AG04450 (cell line): ENCODE measurements around the gene PLA2G6. TPM values are rescaled to one million over a fixed set of nuclear protein-coding genes. Genes with fewer than 3 reads are reported as not detected.
"Not testable (repeated sequence)": the region's sequence is repeated elsewhere in the genome, so short reads cannot be mapped to it uniquely, and the experiment has no call there.

Experiments used
- CTCF ChIA-PET: fragments of 300-600, 350-600 bp; formaldehyde crosslinking; extraction: SDS; loops from one replicate; lab custom pipeline; 2022; ENCODE audit warnings: antibody characterized with exemption, inconsistent platforms; lab: Charles Lee
- POLR2A ChIA-PET: fragments of 350-600 bp; formaldehyde crosslinking; extraction: SDS; loops from one replicate; lab custom pipeline; 2021; ENCODE audit warnings: antibody characterized with exemption, inconsistent platforms; lab: Yijun Ruan, JAX
- DNase-seq: peaks from one replicate; pipeline ENCODE4 v3.0.0-alpha.2; 2011; ENCODE audit warnings: low read depth, low spot score
- H3K27ac ChIP-seq: one replicate; pipeline ENCODE4 v1.5.1; 2012; ENCODE audit warnings: low read depth, low read length, control low read depth
- H3K27me3 ChIP-seq: one replicate; pipeline ENCODE4 v1.6.0; 2012; ENCODE audit warnings: low read length; ENCODE audit not compliant: control insufficient read depth, insufficient read depth
- H3K4me3 ChIP-seq: 2 replicates; pipeline ENCODE4 v1.5.1; 2011; ENCODE audit warnings: mild to moderate bottlenecking, low read depth, low read length, control low read depth
- H3K9me3 ChIP-seq: 2 replicates; pipeline ENCODE4 v1.5.1; 2012; ENCODE audit warnings: low read length; ENCODE audit not compliant: control insufficient read depth, insufficient read depth
- polyA plus RNA-seq: library from polyadenylated mRNA; depleted of rRNA; stranded (reverse); fragments of >200 nt; gene quantifications from 2 replicates; pipeline ENCODE4 v1.2.3, GENCODE V29; 2011
- TF ChIP-seq, protein P1 (sequence below): IDR thresholded peaks from 2 replicates; pipeline ENCODE4 v1.5.1; 2011; ENCODE audit warnings: low read depth, low read length, control low read depth, inconsistent platforms

PLA2G6 gene
- polyA plus RNA-seq, 1 experiment, result 5.0 TPM

DNA sequence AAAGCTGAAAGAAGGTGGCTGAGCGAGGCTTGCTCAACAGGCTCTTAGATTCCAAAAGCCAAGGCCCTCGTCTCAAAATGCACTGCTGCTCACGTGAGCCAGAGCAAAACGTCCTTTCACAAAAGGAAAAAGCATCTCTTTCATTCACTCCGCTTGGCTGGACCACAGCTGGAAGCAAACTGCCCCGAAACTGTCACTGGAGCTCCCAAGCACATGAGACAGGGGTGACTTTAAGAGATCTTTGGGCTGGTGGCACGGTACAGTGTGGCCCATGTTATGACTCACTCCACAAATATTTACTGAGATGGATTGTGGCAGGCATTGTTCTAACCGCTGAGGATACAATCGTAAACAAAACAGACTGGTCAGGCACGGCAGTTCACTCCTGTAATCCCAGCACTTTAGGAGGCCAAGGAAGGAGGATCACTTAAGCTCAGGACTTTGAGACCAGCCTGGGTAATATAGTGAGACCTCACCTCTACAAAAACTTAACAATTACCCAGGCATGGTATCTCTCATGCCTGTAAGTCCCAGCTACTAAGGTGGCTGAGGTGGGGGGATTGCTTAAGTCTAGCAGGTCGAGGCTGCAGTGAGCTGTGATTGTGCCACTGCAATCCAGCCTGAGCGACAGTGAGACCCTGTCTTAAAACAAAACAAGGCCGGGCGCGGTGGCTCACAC lies 3.6 kb downstream of the PLA2G6 start:
- Histone ChIP-seq H3K27ac (peak overlapping the region; percentile 85), H3K9me3 (no peaks in the 10 kb centered on the region), H3K27me3 (no peaks in the 10 kb centered on the region), H3K4me3 (no peak overlapping the region)
- ChIA-PET CTCF (no interaction called here), POLR2A (interaction anchor here (0.7 kb wide), 2 partner anchors 24 to 65 kb away, joined by 3 to 4 read pairs; partner anchors contain the start of gene MAFF)
- peak; percentile 53 for DNase-seq
- TF ChIP-seq, protein P1, sequence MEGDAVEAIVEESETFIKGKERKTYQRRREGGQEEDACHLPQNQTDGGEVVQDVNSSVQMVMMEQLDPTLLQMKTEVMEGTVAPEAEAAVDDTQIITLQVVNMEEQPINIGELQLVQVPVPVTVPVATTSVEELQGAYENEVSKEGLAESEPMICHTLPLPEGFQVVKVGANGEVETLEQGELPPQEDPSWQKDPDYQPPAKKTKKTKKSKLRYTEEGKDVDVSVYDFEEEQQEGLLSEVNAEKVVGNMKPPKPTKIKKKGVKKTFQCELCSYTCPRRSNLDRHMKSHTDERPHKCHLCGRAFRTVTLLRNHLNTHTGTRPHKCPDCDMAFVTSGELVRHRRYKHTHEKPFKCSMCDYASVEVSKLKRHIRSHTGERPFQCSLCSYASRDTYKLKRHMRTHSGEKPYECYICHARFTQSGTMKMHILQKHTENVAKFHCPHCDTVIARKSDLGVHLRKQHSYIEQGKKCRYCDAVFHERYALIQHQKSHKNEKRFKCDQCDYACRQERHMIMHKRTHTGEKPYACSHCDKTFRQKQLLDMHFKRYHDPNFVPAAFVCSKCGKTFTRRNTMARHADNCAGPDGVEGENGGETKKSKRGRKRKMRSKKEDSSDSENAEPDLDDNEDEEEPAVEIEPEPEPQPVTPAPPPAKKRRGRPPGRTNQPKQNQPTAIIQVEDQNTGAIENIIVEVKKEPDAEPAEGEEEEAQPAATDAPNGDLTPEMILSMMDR, result no peak

DNA sequence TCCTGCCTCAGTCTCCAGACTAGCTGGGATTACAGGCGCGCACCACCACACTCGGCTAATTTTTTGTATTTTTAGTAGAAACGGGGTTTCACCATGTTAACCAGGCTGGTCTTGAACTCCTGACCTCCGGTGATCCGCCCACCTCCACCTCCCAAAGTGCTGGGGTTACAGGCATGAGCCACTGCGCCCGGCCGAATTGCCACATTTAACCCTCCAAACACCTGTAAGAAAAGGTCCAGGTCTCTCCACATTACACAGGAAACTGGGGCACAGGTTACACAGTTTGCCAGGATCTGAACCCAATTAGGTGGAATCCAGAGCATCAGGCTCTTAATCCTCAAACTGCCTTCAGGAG lies 4.1 kb downstream of the PLA2G6 start:
- H3K9me3 ChIP-seq, H3K4me3 ChIP-seq, CTCF ChIA-PET, H3K27me3 ChIP-seq, DNase-seq: not testable (repeated sequence)
- H3K27ac ChIP-seq, result peak overlapping the region; percentile 85
- POLR2A ChIA-PET, result interaction anchor here (0.6 kb wide), 1 partner anchor 411 kb away, joined by 4 read pairs; no protein-coding TSS in a partner anchor

DNA sequence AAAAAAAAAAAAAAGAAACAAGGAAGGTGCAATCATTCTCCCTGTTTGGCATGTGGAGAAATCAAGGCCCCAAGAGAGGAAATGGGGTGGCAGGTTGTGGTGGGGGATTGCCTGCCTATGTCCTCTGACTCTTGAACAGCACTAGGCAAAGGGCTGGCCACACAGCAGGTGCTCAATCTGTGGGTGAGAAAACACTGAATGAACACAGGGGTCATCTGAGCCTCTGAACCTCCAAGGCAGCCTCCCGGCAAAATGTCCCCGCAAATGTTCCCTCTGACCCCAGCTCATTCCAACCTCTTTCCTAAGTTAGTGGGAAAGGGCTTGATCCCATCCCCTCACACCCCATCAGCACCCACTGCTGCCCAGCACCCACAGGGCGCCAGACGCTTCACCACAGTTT lies 4.6 kb downstream of the PLA2G6 start:
- TF ChIP-seq, protein P1, result no peak
- ChIA-PET POLR2A (interaction anchor here (0.6 to 1.2 kb wide), 2 partner anchors 25 to 411 kb away, joined by 4 read pairs; partner anchors contain the start of gene MAFF), CTCF (interaction anchor here (0.7 kb wide), 1 partner anchor 220 kb away, joined by 3 read pairs; no protein-coding TSS in a partner anchor)
- no peak overlapping the region for H3K27ac ChIP-seq
- no peak for DNase-seq
- H3K9me3 ChIP-seq, result no peaks in the 10 kb centered on the region
- no peak overlapping the region for H3K4me3 ChIP-seq
- H3K27me3 ChIP-seq, result no peaks in the 10 kb centered on the region

DNA sequence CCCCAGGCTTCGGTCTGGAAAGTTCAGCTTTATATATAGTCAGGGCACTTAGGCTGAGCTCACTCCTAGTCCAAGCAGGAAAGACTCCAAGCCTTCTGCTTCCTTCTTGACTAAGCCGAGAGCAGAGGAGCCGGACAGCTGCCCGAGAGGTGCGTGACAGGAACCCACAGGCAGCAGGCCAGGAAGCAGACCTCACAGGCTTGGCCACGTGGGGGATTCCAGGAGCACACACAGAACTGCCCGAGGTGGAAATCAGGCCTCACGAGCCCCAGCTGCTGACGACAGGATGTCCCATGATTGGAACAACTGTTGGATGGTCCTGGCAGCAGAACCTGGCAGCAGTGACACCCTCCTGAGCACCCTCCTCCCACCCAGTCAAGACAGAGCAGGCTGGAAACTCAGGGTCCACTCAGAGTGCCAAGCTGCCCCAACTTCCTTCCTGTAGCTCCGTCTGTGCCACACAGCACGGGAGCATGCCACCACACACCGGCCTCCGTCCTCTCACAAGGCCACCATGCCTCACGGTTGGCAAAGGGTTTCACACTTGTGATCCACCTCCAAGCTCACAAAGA lies 5.4 kb downstream of the PLA2G6 start:
- Histone ChIP-seq H3K27ac (peak overlapping the region; percentile 89), H3K27me3 (no peaks in the 10 kb centered on the region), H3K4me3 (no peak overlapping the region), H3K9me3 (no peaks in the 10 kb centered on the region)
- DNase-seq, result peak; percentile 86
- POLR2A ChIA-PET, result interaction anchor here (1.2 kb wide), 1 partner anchor 25 kb away, joined by 4 read pairs; the partner anchor contains the start of gene MAFF
- TF ChIP-seq, protein P1, result no peak
- CTCF ChIA-PET, result interaction anchor here (0.5 to 0.7 kb wide), 2 partner anchors 66 to 219 kb away, joined by 3 to 4 read pairs; no protein-coding TSS in a partner anchor

- CTCF ChIA-PET, result interaction anchor here (0.5 to 0.6 kb wide), 2 partner anchors 67 to 70 kb away, joined by 4 to 5 read pairs; no protein-coding TSS in a partner anchor
- no peak overlapping the region for H3K4me3 ChIP-seq
- TF ChIP-seq, protein P1, result no peak
- H3K9me3 ChIP-seq, result no peaks in the 10 kb centered on the region
- no peak for DNase-seq
- H3K27ac ChIP-seq, result peak overlapping the region; percentile 87
- no peaks in the 10 kb centered on the region for H3K27me3 ChIP-seq
- POLR2A ChIA-PET, result no interaction called here
Observed at GRCh38 chr22:38175206-38176118, 6.2 kb downstream of the PLA2G6 start.
